Neural cell (in vitro differentiated cells): Measurements from ENCODE around the gene SEMA7A. TPM values are rescaled to one million over a fixed set of nuclear protein-coding genes. Genes with fewer than 3 reads are reported as not detected.

Experiments used
- H2AFZ ChIP-seq: fragments of 200-600, 300-800 bp; sonication (generic), shearing (Covaris generic); 2 replicates; pipeline ENCODE4 v1.6.0; 2014; ENCODE audit warnings: low read depth, mild to moderate bottlenecking, antibody characterized with exemption, low read length, moderate library complexity
- H3F3A ChIP-seq: fragments of 200-600 bp; shearing (Covaris generic); 2 replicates; pipeline ENCODE4 v1.6.1; 2016; ENCODE audit warnings: mild to moderate bottlenecking, moderate library complexity, mixed read lengths, antibody characterized with exemption, low read length; ENCODE audit not compliant: insufficient read depth, poor library complexity, severe bottlenecking
- H3K27ac ChIP-seq: fragments of 200-600, 300-800 bp; sonication (generic), shearing (Covaris generic); 2 replicates; pipeline ENCODE4 v1.5.1; 2014; ENCODE audit warnings: mild to moderate bottlenecking, low read length, moderate library complexity
- H3K27me3 ChIP-seq: fragments of 300-800, 200-600 bp; sonication (generic), shearing (Covaris generic); 2 replicates; pipeline ENCODE4 v1.6.0; 2014; ENCODE audit warnings: mild to moderate bottlenecking, low read depth, low read length, moderate library complexity; ENCODE audit not compliant: insufficient read depth
- H3K36me3 ChIP-seq: fragments of 300-800, 200-600 bp; sonication (generic), shearing (Covaris generic); 2 replicates; pipeline ENCODE4 v1.5.1; 2014; ENCODE audit warnings: mild to moderate bottlenecking, antibody characterized with exemption, low read length, moderate library complexity; ENCODE audit not compliant: insufficient read depth
- H3K4me2 ChIP-seq: fragments of 300-800, 200-600 bp; sonication (generic), shearing (Covaris generic); 2 replicates; pipeline ENCODE4 v1.6.0; 2014; ENCODE audit warnings: mild to moderate bottlenecking, low read length
- H3K4me3 ChIP-seq: fragments of 300-800, 200-600 bp; sonication (generic), shearing (Covaris generic); 2 replicates; pipeline ENCODE4 v1.5.1; 2014; ENCODE audit warnings: mild to moderate bottlenecking, low read length, moderate library complexity
- H3K79me2 ChIP-seq: fragments of 200-600 bp; shearing (Covaris generic); replicated peaks from 2 replicates; pipeline ENCODE4 v1.6.0; 2014; ENCODE audit warnings: mild to moderate bottlenecking, low read length, moderate library complexity; ENCODE audit not compliant: insufficient read depth
- H3K9ac ChIP-seq: fragments of 300-800, 200-600 bp; sonication (generic), shearing (Covaris generic); 2 replicates; pipeline ENCODE4 v1.6.1; 2016; ENCODE audit warnings: mild to moderate bottlenecking, low read length, mixed read lengths
- H3K9me2 ChIP-seq: fragments of 200-600 bp; shearing (Covaris generic); 2 replicates; pipeline ENCODE4 v1.6.1; 2016; ENCODE audit warnings: mild to moderate bottlenecking, low read length, mixed read lengths; ENCODE audit not compliant: insufficient read depth
- H3K9me3 ChIP-seq: fragments of 200-600, 300-800 bp; sonication (generic), shearing (Covaris generic); 2 replicates; pipeline ENCODE4 v1.6.1; 2016; ENCODE audit warnings: mild to moderate bottlenecking, mixed run types, low read length, moderate library complexity, mixed read lengths
- H4K20me1 ChIP-seq: fragments of 200-600 bp; shearing (Covaris generic); 2 replicates; pipeline ENCODE4 v1.6.1; 2016; ENCODE audit warnings: mild to moderate bottlenecking, mixed run types; ENCODE audit not compliant: insufficient read depth
- EP300 ChIP-seq: fragments of 450-650 bp; conservative IDR thresholded peaks from 2 replicates; pipeline ENCODE4 v1.6.1; 2014; ENCODE audit warnings: antibody characterized with exemption, mild to moderate bottlenecking, moderate library complexity; ENCODE audit not compliant: poor library complexity, severe bottlenecking
- EZH2 ChIP-seq: fragments of 200-600, 300-800 bp; shearing (Covaris generic), sonication (generic); IDR thresholded peaks from 2 replicates; pipeline ENCODE4 v1.6.1; 2014; ENCODE audit warnings: antibody characterized with exemption, low read length, borderline replicate concordance, mild to moderate bottlenecking; ENCODE audit not compliant: insufficient read depth, poor library complexity, severe bottlenecking
- MXI1 ChIP-seq: fragments of 450-650 bp; conservative IDR thresholded peaks from 2 replicates; pipeline ENCODE4 v1.6.1; 2014; ENCODE audit warnings: antibody characterized with exemption, mild to moderate bottlenecking; ENCODE audit not compliant: poor library complexity, severe bottlenecking
- POLR2AphosphoS5 ChIP-seq: IDR thresholded peaks from 2 replicates; pipeline ENCODE4 v1.6.1; 2012
- RAD21 ChIP-seq: fragments of 450-650 bp; conservative IDR thresholded peaks from 2 replicates; pipeline ENCODE4 v1.6.1; 2014; ENCODE audit warnings: antibody characterized with exemption, mild to moderate bottlenecking, moderate library complexity
- SMC3 ChIP-seq: fragments of 450-650 bp; conservative IDR thresholded peaks from 2 replicates; pipeline ENCODE4 v1.6.1; 2014; ENCODE audit warnings: antibody characterized with exemption, mild to moderate bottlenecking, moderate library complexity; ENCODE audit not compliant: poor library complexity
- TAF1 ChIP-seq: IDR thresholded peaks from 2 replicates; pipeline ENCODE4 v1.6.1; 2012; ENCODE audit warnings: low read depth
- polyA plus RNA-seq: library from polyadenylated mRNA; depleted of rRNA; stranded (reverse); fragments of >200 nt; gene quantifications from 2 replicates; pipeline ENCODE4 v1.2.3, GENCODE V29; 2014
- TF ChIP-seq, protein P1 (sequence below): fragments of 450-650 bp; IDR thresholded peaks from 2 replicates; pipeline ENCODE4 v1.5.1; 2014; ENCODE audit warnings: antibody characterized with exemption, mild to moderate bottlenecking, moderate library complexity; ENCODE audit not compliant: poor library complexity, severe bottlenecking
- TF ChIP-seq, protein P2 (sequence below): IDR thresholded peaks from 2 replicates; pipeline ENCODE4 v1.6.1; 2012; ENCODE audit warnings: borderline replicate concordance

Gene SEMA7A
- polyA plus RNA-seq, 1 donor from 2014 or later, result 28.8 TPM

DNA sequence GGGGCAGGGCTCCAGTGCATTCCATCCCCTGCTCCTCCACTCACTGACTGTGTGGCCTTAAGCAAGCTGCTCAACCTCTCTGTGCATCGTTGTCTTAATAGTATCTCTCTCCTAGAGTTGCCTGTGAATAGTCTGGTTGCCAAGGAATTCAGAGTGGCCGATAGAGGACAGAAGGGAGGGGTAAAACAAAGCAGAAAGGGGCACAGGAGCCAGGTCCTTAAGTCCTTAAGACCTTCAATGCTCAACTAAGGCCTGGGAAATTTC is 52.6 kb downstream of the SEMA7A start:
- H3F3A ChIP-seq, result no peaks in the 10 kb centered on the region
- H3K36me3 ChIP-seq, result no peaks in the 10 kb centered on the region
- H3K27ac ChIP-seq, result no peak overlapping the region
- H3K4me3 ChIP-seq, result no peak overlapping the region
- TF ChIP-seq EP300 (no peak), POLR2AphosphoS5 (no peak), SMC3 (no peak), TAF1 (no peak), EZH2 (no peak), MXI1 (no peak), RAD21 (no peak)
- TF ChIP-seq, protein P1, sequence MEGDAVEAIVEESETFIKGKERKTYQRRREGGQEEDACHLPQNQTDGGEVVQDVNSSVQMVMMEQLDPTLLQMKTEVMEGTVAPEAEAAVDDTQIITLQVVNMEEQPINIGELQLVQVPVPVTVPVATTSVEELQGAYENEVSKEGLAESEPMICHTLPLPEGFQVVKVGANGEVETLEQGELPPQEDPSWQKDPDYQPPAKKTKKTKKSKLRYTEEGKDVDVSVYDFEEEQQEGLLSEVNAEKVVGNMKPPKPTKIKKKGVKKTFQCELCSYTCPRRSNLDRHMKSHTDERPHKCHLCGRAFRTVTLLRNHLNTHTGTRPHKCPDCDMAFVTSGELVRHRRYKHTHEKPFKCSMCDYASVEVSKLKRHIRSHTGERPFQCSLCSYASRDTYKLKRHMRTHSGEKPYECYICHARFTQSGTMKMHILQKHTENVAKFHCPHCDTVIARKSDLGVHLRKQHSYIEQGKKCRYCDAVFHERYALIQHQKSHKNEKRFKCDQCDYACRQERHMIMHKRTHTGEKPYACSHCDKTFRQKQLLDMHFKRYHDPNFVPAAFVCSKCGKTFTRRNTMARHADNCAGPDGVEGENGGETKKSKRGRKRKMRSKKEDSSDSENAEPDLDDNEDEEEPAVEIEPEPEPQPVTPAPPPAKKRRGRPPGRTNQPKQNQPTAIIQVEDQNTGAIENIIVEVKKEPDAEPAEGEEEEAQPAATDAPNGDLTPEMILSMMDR, result no peak
- TF ChIP-seq, protein P2, sequence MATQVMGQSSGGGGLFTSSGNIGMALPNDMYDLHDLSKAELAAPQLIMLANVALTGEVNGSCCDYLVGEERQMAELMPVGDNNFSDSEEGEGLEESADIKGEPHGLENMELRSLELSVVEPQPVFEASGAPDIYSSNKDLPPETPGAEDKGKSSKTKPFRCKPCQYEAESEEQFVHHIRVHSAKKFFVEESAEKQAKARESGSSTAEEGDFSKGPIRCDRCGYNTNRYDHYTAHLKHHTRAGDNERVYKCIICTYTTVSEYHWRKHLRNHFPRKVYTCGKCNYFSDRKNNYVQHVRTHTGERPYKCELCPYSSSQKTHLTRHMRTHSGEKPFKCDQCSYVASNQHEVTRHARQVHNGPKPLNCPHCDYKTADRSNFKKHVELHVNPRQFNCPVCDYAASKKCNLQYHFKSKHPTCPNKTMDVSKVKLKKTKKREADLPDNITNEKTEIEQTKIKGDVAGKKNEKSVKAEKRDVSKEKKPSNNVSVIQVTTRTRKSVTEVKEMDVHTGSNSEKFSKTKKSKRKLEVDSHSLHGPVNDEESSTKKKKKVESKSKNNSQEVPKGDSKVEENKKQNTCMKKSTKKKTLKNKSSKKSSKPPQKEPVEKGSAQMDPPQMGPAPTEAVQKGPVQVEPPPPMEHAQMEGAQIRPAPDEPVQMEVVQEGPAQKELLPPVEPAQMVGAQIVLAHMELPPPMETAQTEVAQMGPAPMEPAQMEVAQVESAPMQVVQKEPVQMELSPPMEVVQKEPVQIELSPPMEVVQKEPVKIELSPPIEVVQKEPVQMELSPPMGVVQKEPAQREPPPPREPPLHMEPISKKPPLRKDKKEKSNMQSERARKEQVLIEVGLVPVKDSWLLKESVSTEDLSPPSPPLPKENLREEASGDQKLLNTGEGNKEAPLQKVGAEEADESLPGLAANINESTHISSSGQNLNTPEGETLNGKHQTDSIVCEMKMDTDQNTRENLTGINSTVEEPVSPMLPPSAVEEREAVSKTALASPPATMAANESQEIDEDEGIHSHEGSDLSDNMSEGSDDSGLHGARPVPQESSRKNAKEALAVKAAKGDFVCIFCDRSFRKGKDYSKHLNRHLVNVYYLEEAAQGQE, result no peak
- H3K9ac ChIP-seq, result no peak overlapping the region
- no peaks in the 10 kb centered on the region for H4K20me1 ChIP-seq
- no peaks in the 10 kb centered on the region for H3K9me3 ChIP-seq
- no peaks in the 10 kb centered on the region for H3K9me2 ChIP-seq
- no peak overlapping the region for H2AFZ ChIP-seq
- H3K27me3 ChIP-seq, result no peaks in the 10 kb centered on the region
- H3K79me2 ChIP-seq, result no peaks in the 10 kb centered on the region
- no peak overlapping the region for H3K4me2 ChIP-seq

DNA sequence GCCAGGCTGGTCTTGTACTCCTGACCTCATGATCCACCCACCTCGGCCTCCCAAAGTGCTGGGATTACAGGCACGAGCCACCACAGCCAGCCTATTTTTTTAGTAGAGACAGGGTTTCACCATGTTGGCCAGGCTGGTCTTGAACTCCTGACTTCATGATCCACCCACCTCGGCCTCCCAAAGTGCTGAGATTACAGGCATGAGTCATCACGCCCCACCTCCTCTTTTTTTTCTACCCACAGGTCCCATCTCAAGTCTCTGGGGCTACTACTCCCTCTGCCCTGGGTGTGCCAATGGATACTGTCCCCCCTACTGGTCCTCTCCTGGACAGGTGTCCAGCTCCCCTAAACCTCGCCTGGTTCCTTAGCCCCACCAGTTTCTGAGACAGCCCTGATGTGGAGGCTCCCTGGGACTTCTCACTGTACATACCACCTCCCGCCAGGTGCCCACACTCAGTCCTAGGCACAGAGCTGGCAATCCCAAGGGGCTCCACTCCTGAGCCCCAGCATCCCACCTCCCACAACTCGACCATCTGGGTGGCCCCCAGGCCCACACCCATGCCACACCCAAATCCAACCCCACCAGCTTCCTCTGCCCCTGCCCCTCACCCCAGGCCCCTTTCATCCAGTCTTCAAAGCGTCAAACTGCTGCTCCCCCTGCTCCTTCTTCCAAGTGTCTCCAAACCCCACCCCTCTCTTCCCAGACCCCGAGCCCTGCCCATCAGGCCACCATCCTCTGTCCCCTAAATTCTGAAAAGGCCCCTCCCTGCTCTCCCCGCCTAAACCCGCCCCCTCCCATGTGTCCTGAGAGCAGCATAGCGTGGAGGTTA is 53.2 kb downstream of the SEMA7A start:
- Histone ChIP-seq H3K9ac (no peak overlapping the region), H3K4me2 (no peak overlapping the region), H3K27ac (no peak overlapping the region), H4K20me1 (no peaks in the 10 kb centered on the region), H3K9me2 (no peaks in the 10 kb centered on the region), H3K79me2 (no peaks in the 10 kb centered on the region), H3K4me3 (no peak overlapping the region), H3K27me3 (no peaks in the 10 kb centered on the region), H3F3A (no peaks in the 10 kb centered on the region), H2AFZ (no peak overlapping the region), H3K9me3 (no peaks in the 10 kb centered on the region), H3K36me3 (no peaks in the 10 kb centered on the region)
- no peak for TF ChIP-seq EP300
- no peak for TF ChIP-seq SMC3
- TF ChIP-seq, protein P2, result no peak
- no peak for TF ChIP-seq EZH2
- TF ChIP-seq, protein P1, result no peak
- no peak for TF ChIP-seq MXI1
